NCI-H446 (cell line): ENCODE results near the gene GDF2.

ENCODE experiments used
- DNase-seq, 2 experiments: peaks; one replicate each; lab custom pipeline; 2025; lab: John Stamatoyannopoulos, UW

Gene GDF2

GRCh38 chr10:47369251-47369894 is 47.1 kb downstream of the GDF2 start:
- no peak for DNase-seq

- no peak for DNase-seq
Observed at GRCh38 chr10:47370015-47370767, 47.9 kb downstream of the GDF2 start.

- DNase-seq = no peak
Observed at GRCh38 chr10:47370878-47371277, 48.6 kb downstream of the GDF2 start.

GRCh38 chr10:47371629-47372485 is 49.6 kb downstream of the GDF2 start:
- no peak for DNase-seq

- DNase-seq = no peak
Observed at GRCh38 chr10:47372726-47373125, 50.5 kb downstream of the GDF2 start.

- no peak for DNase-seq
Observed at GRCh38 chr10:47374611-47375536, 52.6 kb downstream of the GDF2 start.

GRCh38 chr10:47376522-47377220 is 54.4 kb downstream of the GDF2 start:
- DNase-seq = no peak
